NCI-H2196 treated with DMSO at 0.1 percent for 48 hours (cell line): ENCODE data around the gene ARHGAP22.

Experiments used
- DNase-seq: peaks from one replicate; lab custom pipeline; 2025; ENCODE audit not compliant: unreplicated experiment; lab: John Stamatoyannopoulos, UW

The ARHGAP22 gene

DNA sequence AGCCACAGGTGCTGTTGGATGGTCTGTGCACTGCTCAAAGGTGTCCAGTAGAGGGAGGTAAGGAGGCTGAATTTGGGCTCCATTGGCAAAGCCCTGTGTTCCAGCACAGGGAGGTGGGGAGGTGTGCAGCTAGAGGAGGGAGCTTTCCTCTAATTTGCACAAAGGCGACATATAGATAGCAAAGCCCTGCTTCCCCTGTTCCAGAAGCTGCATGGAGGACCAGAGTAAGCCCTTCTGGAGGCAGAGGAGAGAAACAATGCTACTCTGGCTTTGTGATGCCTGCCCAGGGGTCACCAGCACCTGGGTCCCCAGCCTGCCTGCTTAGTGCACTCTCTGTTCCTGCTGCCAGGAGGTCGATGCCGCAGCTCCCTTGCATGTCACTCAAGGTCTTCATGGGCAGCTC, 3.4 kb upstream of the ARHGAP22 start:
- no peak for DNase-seq

- no peak for DNase-seq
Observed at GRCh38 chr10:48607356-48608278, 2.7 kb upstream of the ARHGAP22 start.

GRCh38 chr10:48606530-48607355, 1.9 kb upstream of the ARHGAP22 start:
- no peak for DNase-seq

DNA sequence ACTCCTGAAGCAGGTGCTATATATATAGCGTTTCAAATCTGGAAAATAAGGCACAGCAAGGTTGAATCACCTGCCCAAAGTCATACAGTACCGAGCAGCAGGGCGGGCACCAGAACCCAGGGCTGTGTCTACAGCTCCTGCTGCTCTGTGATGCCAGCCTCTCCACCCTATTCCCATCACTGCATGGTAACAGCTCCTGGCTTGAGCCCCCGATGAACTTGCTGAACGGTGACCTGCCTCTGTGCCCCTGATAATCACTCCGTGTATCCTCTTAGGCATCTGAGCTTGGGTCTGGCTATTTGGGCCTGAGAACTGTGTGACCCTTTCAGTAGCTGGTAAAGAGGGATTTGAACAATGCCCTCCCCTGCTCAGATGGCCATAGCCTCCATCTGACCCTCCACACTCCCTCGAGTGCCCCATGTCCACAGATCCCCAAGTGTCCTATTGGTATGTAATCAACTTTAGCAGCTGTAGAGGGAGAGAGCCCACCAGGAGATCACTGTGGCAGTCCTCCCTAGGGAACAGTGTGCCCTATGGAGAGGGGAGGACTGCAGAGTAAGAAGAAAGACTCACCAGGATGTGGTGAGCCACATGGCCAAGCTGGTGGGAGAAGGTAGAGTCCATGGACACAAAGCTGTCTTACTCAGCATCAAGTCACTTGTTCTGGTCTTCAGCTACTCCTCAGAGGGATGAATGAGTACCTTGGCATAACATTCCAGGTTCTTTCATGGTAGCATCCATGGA, 1.1 kb upstream of the ARHGAP22 start:
- DNase-seq, result no peak

DNA sequence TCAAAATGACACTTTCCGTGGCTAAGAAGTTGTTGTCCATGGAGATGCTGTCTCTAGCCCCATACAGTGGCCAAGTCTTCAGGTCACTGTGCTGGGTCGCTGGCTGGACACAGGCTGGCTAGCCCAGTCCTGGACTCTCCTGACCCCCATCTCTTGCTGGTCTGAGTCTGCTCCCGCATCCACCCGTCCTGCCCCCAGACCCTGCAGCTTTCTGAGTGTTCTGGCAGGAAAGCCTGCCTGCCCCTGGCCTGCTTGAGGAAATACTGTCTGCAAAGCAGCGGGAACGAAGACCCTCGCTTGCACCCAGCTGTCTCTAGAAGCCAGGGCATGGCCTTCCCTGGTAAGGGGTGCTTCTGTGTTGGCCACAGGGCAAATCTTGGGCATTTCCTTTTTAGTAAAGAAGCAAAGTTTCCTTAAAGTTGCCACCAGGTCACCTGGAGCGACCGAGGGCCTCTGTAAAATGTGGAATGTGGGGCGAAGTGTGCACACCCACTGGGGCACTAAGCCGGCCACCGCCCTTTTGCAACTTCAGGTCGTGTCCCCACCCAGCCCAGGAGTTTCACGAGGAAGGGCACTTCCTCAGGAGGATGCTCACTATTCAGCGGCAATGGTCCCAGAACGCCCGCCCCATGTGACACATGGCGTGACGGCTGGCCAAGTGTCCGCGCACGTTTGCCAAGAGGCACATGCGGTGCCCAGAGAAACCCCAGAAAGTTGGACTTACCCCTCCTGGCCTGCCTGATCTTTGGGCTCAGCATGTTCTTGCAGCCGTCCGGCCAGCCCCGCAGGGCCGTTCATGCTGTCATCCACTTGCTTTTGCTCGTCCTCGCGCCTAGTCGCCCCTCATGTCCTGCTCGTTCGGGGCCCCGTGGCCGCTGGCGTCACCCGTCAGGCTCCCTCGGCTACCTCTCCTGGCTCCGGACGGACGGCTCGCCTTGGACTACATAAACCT, 558 bp downstream of the ARHGAP22 start:
- no peak for DNase-seq

DNA sequence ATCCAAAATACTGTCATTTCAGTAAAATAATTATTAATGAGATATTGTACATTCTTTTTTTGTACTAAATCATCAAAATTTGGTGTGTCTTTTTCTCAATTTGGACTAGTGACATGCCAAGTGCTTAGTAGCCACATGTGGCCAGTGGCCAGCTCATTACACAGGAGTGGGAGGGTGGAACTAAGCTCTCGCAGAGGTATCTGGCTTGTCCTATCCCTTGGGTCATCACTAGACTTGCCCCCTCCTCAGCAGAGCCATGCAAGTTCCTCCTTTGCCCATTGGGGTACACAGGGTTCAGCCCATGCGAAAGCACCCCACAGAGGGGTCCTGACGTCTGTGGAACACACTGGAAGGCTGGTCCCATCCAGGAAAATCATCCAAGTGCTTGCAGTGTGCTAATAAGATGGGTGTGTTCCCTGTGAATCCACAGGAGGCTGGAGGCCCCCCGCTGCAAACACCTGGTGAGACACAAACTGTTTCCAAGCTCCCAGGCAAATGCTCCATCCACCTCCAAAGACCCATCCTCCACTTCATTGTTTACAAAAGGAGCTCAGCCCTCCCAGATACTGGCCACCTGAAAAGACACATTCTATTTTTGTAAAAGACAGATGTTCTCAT, 1.3 kb downstream of the ARHGAP22 start:
- DNase-seq, result no peak

- DNase-seq, result no peak
Observed at GRCh38 chr10:48602401-48603135, 2.3 kb downstream of the ARHGAP22 start.

DNA sequence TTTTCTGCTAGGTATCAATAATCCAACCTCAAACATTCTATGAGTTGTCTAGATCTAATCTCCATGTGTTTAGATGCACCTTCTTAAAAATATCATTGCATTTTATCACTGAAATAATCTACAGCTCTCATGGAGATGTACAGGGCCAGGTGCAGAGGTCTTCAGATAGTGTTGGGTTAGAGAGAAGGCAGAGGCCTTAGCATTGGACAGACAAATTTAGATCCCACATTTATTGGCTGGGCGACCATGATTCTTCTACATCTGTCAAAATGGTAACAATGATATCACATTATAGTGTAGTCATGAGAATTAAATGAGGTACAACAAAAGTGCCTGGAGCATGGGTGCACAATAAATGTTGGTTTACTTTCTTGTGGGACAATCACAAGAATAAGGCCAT, 3.1 kb downstream of the ARHGAP22 start:
- no peak for DNase-seq

DNA sequence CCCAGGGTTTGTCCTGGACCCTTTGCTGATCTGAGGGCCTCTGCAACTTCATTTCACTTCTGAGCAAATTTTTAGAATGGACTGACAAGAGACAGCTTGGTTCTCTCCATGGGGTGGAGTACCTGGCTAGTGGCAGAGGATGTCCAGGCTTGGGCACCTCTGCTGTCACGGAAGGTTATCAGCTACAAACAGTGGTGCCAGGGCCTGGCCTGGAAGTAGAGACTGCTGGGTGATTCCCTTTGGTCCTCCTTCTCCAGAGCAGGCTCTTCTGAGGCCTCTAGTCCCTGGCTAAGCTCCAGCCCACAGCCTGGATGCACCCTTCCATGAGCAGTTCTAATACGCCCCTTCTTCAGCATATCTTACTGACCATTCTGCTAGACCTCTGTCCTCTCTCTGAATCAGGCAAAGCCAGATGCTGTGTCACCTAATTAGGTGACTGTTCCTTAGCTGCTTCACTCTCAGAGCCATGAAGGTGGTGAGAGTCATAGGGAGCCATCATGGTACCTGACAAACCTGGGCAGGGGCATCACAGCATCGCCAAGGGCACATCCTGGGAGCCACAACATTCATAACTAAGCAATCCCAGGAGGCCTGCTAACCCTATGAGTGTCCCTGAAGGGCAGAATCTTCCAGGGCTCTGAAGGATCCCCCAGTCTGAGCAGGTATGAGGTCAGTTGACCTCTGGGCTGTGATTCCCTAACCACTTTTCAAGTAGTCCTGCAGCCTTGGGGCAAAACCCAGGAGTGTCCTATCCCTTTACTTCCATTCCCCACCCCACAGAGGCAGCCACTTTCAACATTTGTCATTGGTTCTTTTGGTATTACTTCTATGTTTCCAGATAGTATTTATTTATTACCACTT, 4.0 kb downstream of the ARHGAP22 start:
- DNase-seq, result no peak

DNA sequence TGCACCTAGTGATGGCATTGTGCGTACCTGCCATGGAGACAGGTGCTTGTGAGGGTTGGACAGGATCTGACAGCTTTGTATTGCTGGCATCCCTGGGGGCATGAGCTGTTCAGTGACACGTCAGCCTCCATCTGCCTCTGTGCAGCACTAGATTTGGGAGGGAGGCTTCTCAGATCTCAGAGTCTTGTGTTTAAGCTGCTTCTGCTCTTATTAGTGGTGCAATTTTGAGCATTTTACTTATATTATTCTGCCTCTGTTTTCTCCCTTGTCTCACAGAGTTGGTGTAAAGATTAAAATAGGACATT, 5.1 kb downstream of the ARHGAP22 start:
- no peak for DNase-seq

- no peak for DNase-seq
Observed at GRCh38 chr10:48598936-48599829, 5.7 kb downstream of the ARHGAP22 start.

DNA sequence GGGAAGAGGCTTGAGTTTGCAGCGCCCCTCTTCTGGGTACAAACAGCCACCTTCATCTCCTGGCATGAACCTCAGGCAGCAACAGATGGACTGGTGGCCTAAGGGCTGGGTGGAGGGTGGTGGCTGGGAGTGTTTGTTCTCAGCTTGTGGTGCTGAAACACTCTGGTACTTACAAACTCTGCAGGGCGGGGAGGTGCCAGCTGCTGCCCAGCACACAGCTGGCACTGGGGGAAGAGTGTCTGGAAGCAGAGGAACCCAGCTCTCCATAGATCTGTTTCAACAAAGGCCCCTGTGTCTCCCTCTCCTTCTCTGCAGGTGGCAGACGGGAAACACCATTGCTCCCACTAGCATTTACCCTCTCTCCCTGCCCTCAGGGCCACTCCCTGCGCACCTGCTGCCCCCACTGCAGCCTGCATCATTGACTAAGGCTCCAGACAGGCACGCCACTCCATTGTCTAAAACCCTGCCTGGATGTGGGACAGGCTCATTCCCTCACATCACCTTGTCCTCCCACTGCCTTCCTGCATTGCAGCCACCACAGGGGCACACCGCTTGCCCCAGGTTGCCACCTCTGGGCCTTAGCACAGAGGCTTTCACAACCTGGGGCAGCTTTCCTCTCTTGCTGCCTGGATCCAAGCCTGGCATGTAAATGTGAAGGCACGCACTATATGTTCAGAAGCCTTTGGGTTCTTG, 6.5 kb downstream of the ARHGAP22 start:
- DNase-seq, result peak; percentile 55

GRCh38 chr10:48595539-48595932, 9.3 kb downstream of the ARHGAP22 start:
- DNase-seq, result no peak

GRCh38 chr10:48594803-48595538, 9.9 kb downstream of the ARHGAP22 start:
- DNase-seq, result no peak

GRCh38 chr10:48594371-48594770, 10.5 kb downstream of the ARHGAP22 start:
- no peak for DNase-seq

GRCh38 chr10:48592346-48592745, 12.5 kb downstream of the ARHGAP22 start:
- no peak for DNase-seq
